HG03521 (cell line): Measurements from ENCODE around the gene EHHADH.

ENCODE experiments used
- ATAC-seq: cut with Tn5 transposase; IDR thresholded peaks from one replicate; pipeline ENCODE4 v1.9.1; 2021; ENCODE audit warnings: mild to moderate bottlenecking, moderate library complexity; ENCODE audit not compliant: unreplicated experiment

EHHADH gene

GRCh38 chr3:185199671-185200070 is 54.2 kb downstream of the EHHADH start:
- ATAC-seq = no peak

DNA sequence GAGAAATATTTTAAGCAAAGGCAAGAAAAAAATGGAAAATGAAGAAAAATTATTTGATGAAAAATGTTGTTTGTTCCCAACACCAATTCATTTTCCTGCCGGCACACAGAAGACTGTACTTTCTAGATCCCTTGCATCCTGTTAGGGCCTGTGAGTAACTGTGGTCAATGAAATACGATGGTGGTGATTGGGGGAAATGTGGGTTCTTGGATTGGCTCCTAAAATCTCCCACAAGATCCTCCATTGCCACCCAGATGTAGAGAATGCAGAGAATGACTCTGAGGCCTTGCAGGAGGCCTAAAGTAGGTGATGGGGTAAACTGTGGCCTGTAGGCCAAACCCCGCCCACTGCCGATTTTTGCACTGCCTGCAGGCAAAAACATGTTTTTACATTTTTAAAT is 54.6 kb downstream of the EHHADH start:
- no peak for ATAC-seq

GRCh38 chr3:185197068-185197467 is 56.8 kb downstream of the EHHADH start:
- ATAC-seq = no peak

DNA sequence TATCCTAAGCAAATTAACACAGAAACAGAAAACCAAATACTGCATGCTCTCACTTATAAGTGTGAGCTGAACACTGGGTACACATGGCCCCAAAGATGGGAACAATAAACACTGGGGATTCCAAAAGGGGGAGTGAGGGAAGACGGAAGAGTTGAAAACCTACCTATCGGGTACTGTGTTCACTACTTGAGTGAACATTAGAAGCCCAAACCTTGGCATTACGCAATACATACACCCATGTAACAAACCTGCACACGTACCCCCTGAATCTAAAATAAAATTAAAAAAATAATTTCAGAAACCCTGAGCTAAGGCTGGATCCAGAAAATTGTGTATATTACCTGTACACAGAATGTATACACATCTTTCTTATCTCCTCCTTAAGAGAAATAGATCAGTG is 58.2 kb downstream of the EHHADH start:
- no peak for ATAC-seq

DNA sequence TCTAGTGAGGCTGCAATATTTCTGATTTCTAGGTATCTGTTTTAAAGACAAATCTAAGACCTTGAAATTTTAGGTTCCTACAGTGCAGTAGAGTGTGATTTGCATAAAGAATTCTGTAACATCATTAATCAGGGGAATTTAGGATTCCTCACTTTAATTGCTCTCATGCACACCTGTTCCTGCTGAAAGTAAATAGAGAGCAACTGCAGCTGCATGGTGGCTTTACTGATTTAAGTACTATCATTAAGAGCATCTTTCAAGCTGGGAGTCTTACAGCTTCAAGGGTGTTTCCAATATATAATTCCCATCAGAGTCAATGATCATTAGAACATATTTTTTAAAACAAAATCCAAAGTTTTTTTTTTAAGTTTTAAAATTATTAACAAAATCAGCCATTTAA is 65.0 kb downstream of the EHHADH start:
- no peak for ATAC-seq

DNA sequence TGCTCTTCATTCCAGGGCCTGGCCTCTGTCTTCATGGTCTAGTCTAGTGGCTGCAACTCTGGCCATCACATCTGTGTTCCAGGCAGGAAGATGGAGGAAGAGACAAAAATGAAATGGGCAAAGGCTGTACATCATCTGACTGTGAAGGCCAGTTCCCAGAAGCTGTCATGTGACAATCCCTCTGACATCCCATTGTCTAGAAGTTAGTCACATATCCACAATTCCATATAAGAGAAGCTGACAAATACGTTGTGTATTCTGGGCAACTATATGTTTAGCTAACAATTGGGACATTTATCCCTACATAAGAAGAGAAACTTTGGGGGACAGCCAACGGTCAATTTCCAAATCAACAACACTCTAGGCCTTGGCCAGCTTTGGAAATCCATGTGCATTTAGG is 66.5 kb downstream of the EHHADH start:
- ATAC-seq = no peak

DNA sequence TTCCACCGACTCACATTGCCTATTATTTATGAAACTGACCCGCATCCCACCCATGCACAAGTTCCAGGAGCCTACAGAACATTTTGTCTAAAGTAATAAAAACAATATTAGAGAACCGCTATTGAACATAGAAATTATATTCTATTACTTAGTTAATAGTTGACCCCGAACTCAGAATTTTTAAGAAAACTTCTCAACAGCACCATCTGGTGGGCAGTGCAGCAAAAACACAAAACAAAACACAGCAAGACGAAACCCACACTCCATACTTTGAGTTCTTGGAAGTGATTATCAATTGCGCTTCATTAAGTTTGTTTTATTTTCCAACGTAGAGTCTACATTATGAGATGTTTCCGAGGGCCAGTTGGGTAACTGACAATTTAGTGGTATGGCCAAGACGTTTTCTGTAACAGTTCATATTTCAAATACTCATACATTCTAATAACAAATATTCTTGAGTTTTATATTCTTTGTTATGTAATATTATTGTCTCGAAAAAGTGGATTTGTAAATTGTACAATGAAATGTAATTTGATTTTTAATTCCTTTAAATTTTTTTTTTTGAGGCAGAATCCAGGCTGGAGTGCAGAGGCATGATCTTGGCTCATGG is 77.0 kb downstream of the EHHADH start:
- no peak for ATAC-seq

DNA sequence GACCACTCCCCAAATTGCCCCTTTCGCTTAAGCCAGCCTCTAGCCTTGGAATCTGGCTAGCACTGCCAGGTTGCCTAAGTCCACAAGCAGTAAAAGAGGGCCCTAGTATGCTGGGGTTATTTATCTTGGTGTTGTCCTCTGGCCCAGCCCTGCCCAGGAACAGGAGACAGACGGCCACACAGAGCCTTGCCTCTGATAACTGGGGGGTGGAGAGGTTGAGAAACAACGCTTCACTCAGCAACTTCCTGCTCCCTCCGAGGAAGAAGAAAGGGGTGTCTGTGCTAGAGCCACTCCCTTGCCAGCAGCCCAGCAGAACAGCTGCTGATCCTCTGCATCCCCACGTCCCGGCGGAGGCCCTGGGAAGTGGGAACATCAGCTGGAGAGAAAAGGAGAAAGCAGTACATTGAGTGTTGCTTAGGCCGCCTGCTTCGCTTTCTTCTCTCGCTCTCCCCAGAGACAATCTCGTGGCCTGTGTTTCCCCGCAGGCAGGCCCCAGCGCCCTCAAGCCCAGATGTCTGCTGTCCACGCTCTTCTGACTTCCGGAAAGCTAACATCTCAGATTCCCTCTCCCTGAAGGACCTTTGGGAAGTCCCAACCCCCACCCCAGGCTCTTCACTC is 78.4 kb downstream of the EHHADH start:
- no peak for ATAC-seq

DNA sequence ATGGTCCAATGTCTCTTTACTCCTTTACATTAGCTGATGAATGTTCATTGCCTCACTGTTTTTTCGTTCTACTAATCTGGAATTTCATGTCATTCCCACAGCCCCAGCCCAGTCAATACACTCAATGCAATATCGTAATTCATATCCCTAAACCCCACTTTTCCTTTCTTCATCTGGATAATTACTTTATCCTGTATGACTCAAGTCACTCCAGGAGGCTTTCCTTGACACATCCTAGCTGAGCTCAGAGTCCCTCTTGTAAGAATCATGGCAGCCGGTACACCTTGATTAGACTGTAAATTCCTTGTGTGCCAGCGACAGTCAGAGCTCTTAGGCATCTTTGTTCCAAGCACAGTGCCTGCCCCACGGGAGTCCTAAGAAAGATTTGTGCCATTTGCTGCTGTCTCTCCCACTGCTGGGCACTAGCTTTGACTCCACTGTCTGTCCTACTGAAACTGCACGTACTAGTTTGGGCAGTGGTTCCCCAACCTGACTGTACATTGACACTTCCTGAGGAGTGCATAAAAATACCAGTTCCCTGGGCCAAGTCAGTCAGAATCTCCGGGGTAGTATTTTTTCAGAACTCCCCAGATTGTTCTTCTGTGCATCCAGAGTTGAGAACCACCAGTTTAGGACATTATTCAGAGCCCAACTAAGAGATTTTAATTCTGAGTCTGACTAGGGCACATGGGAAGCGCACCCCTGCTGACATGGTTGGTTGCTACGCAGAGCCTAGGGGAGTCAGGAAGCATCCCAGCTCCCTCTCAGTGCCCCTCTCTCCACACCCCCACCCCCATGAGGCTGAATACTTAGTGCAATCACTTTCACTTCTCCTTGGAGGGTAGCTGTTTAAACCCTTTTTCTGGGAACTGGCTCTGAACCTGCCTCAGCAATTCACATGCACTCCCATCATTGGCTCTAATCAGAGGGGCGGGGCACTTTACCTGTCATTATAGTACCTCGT is 81.5 kb downstream of the EHHADH start:
- no peak for ATAC-seq

DNA sequence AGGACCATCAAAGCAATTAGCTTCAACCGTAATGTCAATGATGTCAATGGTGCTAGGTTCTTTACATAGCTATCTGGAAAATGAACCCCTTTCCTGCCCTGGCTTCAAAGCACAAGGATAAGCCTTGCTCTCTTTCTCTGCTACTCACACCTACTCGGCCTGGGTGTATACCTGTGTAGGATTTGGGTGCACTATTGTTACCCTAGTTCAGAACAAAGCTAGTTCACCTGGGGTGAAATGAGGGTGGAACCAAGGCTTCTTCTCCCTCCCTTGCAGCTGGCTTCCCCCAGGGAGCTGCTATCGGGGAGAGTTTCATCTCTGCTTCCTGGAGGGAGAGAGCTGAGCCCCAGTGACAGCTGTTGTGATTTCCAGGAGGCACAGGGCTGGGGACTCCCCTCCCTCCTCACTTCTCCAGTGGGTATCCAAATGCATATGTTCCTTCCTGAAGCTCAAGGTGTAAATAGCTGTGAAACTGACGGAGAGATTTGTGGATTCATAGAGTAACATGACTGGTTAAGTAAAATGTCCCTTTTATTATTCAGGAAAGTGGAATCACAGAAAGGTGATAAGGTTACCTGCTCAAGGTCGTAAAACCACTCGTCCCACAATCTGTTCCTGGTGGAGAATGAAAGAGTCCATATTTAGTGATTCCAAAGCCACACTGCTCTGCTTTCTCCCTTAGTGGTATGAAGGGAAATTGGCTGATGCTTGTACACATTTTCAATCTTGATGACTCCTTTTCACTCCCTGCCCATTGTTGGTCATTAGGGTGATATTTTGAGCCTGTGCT is 89.2 kb downstream of the EHHADH start:
- ATAC-seq = no peak

- no peak for ATAC-seq
Observed at GRCh38 chr3:185162634-185163033, 91.2 kb downstream of the EHHADH start.

DNA sequence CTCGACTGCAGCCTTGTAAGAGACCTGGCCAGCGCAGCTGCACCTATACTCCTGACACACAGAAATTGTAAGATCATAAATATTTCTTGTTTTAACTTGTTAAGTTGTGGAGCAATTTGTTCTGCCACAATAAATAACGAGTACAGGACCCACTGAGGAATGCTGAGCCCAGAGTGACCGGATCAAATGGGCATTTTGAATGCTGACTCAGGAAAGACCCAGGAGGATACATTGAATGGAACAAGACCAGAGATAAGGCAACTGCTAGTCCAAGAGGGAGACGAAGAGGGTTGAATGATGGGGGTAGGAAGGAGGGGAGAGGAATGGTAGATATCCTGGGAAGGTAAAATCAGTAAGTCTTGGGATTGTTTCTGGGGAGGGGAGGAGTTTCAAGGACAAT is 92.1 kb downstream of the EHHADH start:
- no peak for ATAC-seq

DNA sequence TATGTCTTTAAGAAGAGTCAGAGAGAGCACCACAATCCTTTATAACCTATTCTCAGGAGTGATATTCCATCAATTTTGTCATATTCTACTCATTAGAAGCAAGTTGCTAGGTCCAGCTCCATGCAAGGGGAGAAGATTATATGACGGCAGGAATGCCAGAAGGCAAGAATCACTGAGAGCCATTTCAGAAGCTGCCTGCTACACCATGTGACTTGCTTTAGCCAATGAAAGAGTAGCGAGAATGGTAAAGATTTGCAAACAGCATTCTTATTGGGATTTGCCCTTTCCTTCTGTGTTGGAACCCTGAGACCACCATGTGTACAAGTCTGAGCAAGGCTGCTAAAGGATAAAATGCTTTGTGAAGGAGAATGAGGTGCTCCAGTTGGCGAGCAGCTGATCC is 96.5 kb downstream of the EHHADH start:
- ATAC-seq = no peak

DNA sequence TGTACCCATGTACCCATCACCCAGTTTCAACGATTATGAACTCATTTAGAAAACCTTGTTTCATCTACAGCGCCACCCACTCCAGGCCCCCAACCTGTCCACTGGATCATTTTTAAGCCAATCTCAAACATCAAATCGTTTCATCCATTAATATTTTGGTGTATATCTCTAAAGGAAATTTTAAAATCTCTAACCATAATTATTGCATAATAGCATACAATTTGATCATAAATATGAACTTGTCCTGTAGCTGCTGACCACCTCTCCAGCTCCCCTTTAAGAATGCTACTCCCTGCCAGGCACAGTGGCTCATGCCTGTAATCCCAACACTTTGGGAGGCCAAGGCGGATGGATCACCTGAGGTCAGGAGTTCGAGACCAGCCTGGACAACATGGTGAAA is 98.2 kb downstream of the EHHADH start:
- no peak for ATAC-seq

GRCh38 chr3:185153861-185154629 is 99.8 kb downstream of the EHHADH start:
- ATAC-seq = no peak

DNA sequence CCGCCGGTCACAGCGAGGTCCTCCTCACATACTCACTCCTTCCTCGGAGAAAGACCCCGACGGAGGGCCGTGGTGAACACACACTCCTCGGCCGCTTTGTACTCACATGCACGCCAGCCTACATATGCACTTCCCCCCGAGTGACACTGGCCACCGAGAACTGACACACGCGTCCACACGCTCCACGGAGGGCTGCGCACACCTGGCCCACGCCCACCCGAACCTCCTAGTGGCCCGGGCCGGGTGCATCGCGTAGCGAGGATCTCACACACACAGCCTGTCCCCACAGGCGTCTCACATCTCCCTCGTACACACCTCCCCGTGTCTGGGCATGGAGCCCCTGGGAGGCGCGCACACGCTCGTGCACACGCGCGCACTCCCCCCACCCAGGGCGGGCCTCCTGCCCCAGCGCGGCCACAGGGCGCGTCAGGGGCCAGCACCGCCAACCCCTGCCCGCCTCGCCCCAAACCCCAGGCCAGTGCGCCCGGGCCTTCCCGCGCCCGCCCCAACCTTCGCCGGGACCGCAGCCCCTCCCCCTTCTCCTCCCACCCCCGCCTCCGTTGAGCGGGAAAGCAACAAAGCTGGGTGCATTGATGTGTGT is 100.6 kb downstream of the EHHADH start:
- peak; percentile 23 for ATAC-seq

DNA sequence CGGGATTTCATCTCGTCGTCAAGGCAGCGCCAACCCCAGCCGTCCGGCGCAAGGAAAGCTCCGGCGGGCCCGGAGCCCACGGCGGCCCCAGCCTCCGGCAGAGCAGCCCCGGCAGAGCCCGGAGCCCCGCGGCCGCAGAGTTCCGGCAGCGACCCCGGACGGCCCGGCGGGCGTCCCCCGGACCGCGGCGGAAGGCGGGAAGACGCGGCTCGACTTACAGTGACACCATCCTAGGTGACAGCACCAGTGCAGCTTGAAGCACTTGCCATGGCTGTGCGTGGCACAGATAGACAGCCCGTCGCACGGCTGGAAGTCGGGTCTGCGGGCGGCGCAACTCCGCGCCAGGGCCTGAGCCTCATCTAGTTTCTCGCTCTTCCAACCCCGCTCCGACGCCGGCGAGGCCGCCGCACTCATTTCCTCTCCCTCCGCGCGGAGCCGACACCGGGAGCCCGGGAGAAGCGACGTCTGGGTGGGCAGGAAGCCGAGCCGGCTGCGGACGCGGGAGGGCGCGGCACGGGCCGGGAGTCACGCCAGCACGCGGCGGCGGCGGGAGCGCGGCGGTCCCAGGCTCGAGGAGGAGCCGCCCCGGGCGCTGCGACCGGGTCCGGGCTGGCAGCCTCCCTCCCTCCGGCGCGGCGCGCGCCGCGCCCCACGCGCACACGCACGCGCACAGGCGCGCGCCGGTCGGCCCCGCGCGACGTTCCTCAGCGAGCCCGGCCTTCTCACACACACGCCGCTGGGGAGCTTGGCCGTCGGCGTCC is 101.3 kb downstream of the EHHADH start, which contains the start of gene C3orf70:
Gene C3orf70, minus strand, starts transcription at position 651 of the 761 bp plus-strand sequence. Its CDS starts 237 bp downstream, at position 414.
- ATAC-seq = peak; percentile 44

- no peak for ATAC-seq
Observed at GRCh38 chr3:185151964-185152409, 101.9 kb downstream of the EHHADH start.
